IMR-90 (cell line): ENCODE measurements around the gene ASPA. TPM values are rescaled to one million over a fixed set of nuclear protein-coding genes. Genes with fewer than 3 reads are reported as not detected.

ENCODE experiments used
- ATAC-seq: fragments of 200-7000 bp; cut with Tn5 transposase; 2 replicates; pipeline ENCODE4 v1.9.1; 2020; ENCODE audit warnings: low read depth, mild to moderate bottlenecking, moderate library complexity
- BruUV-seq: library from RNA; stranded (reverse); fragments of 400-500 nt; replicated peaks from 2 replicates; lab custom pipeline; 2021; lab: Mats Ljungman, UMichigan
- CTCF ChIA-PET: fragments of 300-600 bp; formaldehyde crosslinking; extraction: SDS; loops from one replicate; lab custom pipeline; 2021; ENCODE audit warnings: antibody characterized with exemption; lab: Yijun Ruan, JAX
- POLR2A ChIA-PET: fragments of 300-600 bp; sonication (Branson Sonifier 250); formaldehyde crosslinking; loops from one replicate; lab custom pipeline; 2022; ENCODE audit warnings: antibody characterized with exemption; ENCODE audit not compliant: unreplicated experiment; lab: Charles Lee
- DNase-seq: peaks from one replicate; pipeline ENCODE4 v3.0.0; 2013
- H2AFZ ChIP-seq: replicated peaks from 2 replicates; pipeline ENCODE3; 2013; ENCODE audit warnings: low read length, mild to moderate bottlenecking; ENCODE audit not compliant: poor library complexity
- H2AK5ac ChIP-seq: 2 replicates; pipeline ENCODE4 v1.6.1; 2013; ENCODE audit warnings: low read depth, low read length, inconsistent platforms
- H2AK9ac ChIP-seq: replicated peaks from 2 replicates; pipeline ENCODE3; 2013; ENCODE audit warnings: mild to moderate bottlenecking, low read depth, low read length, moderate library complexity; ENCODE audit not compliant: poor library complexity
- H2BK120ac ChIP-seq: 2 replicates; pipeline ENCODE4 v1.6.1; 2013; ENCODE audit warnings: low read depth, low read length, inconsistent platforms
- H2BK15ac ChIP-seq: 3 replicates; pipeline ENCODE4 v1.6.1; 2013; ENCODE audit warnings: low read depth, low read length, inconsistent platforms
- H2BK20ac ChIP-seq: 2 replicates; pipeline ENCODE4 v1.6.1; 2013; ENCODE audit warnings: low read depth, mild to moderate bottlenecking, inconsistent platforms, low read length, moderate library complexity
- H2BK5ac ChIP-seq: 2 replicates; pipeline ENCODE4 v1.6.1; 2013; ENCODE audit warnings: mild to moderate bottlenecking, low read depth, low read length, inconsistent platforms; ENCODE audit not compliant: poor library complexity, severe bottlenecking
- H3K14ac ChIP-seq: replicated peaks from 2 replicates; pipeline ENCODE4 v1.6.1; 2013; ENCODE audit warnings: low read depth, low read length, inconsistent platforms
- H3K18ac ChIP-seq: 2 replicates; pipeline ENCODE4 v1.6.1; 2013; ENCODE audit warnings: low read depth, low read length, control low read depth
- H3K23ac ChIP-seq: 2 replicates; pipeline ENCODE4 v1.6.1; 2013; ENCODE audit warnings: low read depth, low read length, inconsistent platforms
- H3K27ac ChIP-seq: 2 replicates; pipeline ENCODE4 v1.5.1; 2013; ENCODE audit warnings: mild to moderate bottlenecking, control low read depth, low read length; ENCODE audit not compliant: insufficient read depth
- H3K27me3 ChIP-seq: 2 replicates; pipeline ENCODE4 v1.6.1; 2013; ENCODE audit warnings: low read length; ENCODE audit not compliant: control insufficient read depth, insufficient read depth
- H3K36me3 ChIP-seq: 2 replicates; pipeline ENCODE4 v1.6.1; 2013; ENCODE audit warnings: low read length, mixed read lengths; ENCODE audit not compliant: control insufficient read depth, insufficient read depth
- H3K4ac ChIP-seq: 2 replicates; pipeline ENCODE4 v1.6.1; 2013; ENCODE audit warnings: low read depth, low read length, inconsistent platforms
- H3K4me1 ChIP-seq: 2 replicates; pipeline ENCODE4 v1.6.1; 2013; ENCODE audit warnings: low read length, mixed read lengths; ENCODE audit not compliant: control insufficient read depth, insufficient read depth
- H3K4me2 ChIP-seq: 2 replicates; pipeline ENCODE4 v1.6.1; 2013; ENCODE audit warnings: low read depth, mild to moderate bottlenecking, control low read depth, low read length, moderate library complexity
- H3K4me3 ChIP-seq: 2 replicates; pipeline ENCODE4 v1.5.1; 2013; ENCODE audit warnings: low read depth, mild to moderate bottlenecking, control low read depth, low read length, moderate library complexity; ENCODE audit not compliant: insufficient read depth
- H3K56ac ChIP-seq: 2 replicates; pipeline ENCODE4 v1.6.1; 2013; ENCODE audit warnings: low read length, inconsistent platforms; ENCODE audit not compliant: insufficient read depth; ENCODE audit errors: extremely low read depth
- H3K79me1 ChIP-seq, 2 experiments: 2 replicates each; pipeline ENCODE4 v1.6.1; 2013; ENCODE audit warnings: low read length in 2 of 2, inconsistent platforms in 1 of 2, low read depth in 1 of 2
- H3K9ac ChIP-seq: 2 replicates; pipeline ENCODE4 v1.6.1; 2013; ENCODE audit warnings: low read depth, low read length, control low read depth
- H3K9me1 ChIP-seq: 2 replicates; pipeline ENCODE4 v1.6.1; 2013; ENCODE audit warnings: low read length, inconsistent platforms; ENCODE audit not compliant: insufficient read depth
- H3K9me3 ChIP-seq: 2 replicates; pipeline ENCODE4 v1.6.1; 2013; ENCODE audit warnings: low read length; ENCODE audit not compliant: control insufficient read depth, insufficient read depth
- H4K20me1 ChIP-seq: 2 replicates; pipeline ENCODE4 v1.6.1; 2013; ENCODE audit warnings: low read length, inconsistent platforms; ENCODE audit not compliant: insufficient read depth
- H4K5ac ChIP-seq: 2 replicates; pipeline ENCODE4 v1.6.1; 2013; ENCODE audit warnings: mild to moderate bottlenecking, low read depth, low read length, control low read depth
- H4K8ac ChIP-seq, 2 experiments: 2 replicates each; pipeline ENCODE4 v1.6.1; 2013; ENCODE audit warnings: low read depth in 2 of 2, low read length in 2 of 2, control low read depth in 1 of 2, inconsistent platforms in 1 of 2
- H4K91ac ChIP-seq: 2 replicates; pipeline ENCODE4 v1.6.1; 2013; ENCODE audit warnings: low read depth, low read length, inconsistent platforms; ENCODE audit not compliant: insufficient read depth
- BHLHE40 ChIP-seq: fragments of 150-350 bp; IDR thresholded peaks from 2 replicates; pipeline ENCODE4 v1.6.1; 2016; ENCODE audit warnings: mild to moderate bottlenecking, low read depth, low read length
- CHD1 ChIP-seq: IDR thresholded peaks from 2 replicates; pipeline ENCODE4 v1.6.1; 2012; ENCODE audit warnings: low read depth, low read length, improper control_type of control experiment
- NFE2L2 ChIP-seq: fragments of 150-350 bp; IDR thresholded peaks from 2 replicates; pipeline ENCODE4 v1.6.1; 2016; ENCODE audit warnings: low read depth, mild to moderate bottlenecking, low read length
- SMC3 ChIP-seq: fragments of 150-350 bp; IDR thresholded peaks from 2 replicates; pipeline ENCODE4 v1.6.1; 2016; ENCODE audit warnings: low read depth, mild to moderate bottlenecking, antibody characterized with exemption, low read length, moderate library complexity
- WGBS, 2 experiments: methylation state at CpG; one replicate each; pipeline versions ENCODE4 v1.1.5 to v1.1.7; 2013; ENCODE audit warnings: missing lambda C conversion rate in 2 of 2; ENCODE audit not compliant: insufficient read length in 1 of 2; ENCODE audit errors: extremely low coverage in 2 of 2; 5-methylcytosine and 5-hydroxymethylcytosine counted together
- dilution Hi-C: fragments of 300-500 bp; cut with HindIII; formaldehyde crosslinking; loops from one replicate; pipeline ENCODE4 v1.14.3; 2018; ENCODE audit warnings: low sequenced_read_pairs; ENCODE audit not compliant: unreplicated experiment
- in situ Hi-C: fragments of 300-500 bp; cut with MboI; formaldehyde crosslinking; loops from 3 replicates; pipeline ENCODE4 v1.14.3; 2019; ENCODE audit warnings: low sequenced_read_pairs, inconsistent platforms, mixed read lengths
- intact Hi-C: fragments of 100-400 bp; cut with micrococcal nuclease; formaldehyde crosslinking; loops from 2 replicates; pipeline ENCODE4 v1.10.0; 2022
- polyA plus RNA-seq, 3 experiments: library from polyadenylated mRNA; depleted of rRNA; stranded (reverse); fragments of >200 nt; gene quantifications; 2 replicates each; pipeline ENCODE4 v1.2.3, GENCODE V29; 2012; ENCODE audit warnings: low replicate concordance in 1 of 3
- total RNA-seq: library from RNA; depleted of rRNA; stranded (reverse); fragments of >200 nt; gene quantifications from 2 replicates; pipeline ENCODE4 v1.2.3, GENCODE V29; 2012
- TF ChIP-seq, protein P1 (sequence below): conservative IDR thresholded peaks from 2 replicates; pipeline ENCODE4 v1.5.1; 2012; ENCODE audit warnings: mild to moderate bottlenecking, low read depth, low read length, improper control_type of control experiment

Gene ASPA
- total and polyA plus RNA-seq, 2 of the 4 experiments (the other 2 are of a cell fraction), result 0.02 TPM; not detected in 1

- DNase-seq (no peak), ATAC-seq (no peak)
- no peak overlapping the region for H3K14ac ChIP-seq
- intact Hi-C loops, result no loop called here
- H3K4me1 ChIP-seq, result no peaks in the 10 kb centered on the region
- H3K4ac ChIP-seq, result no peak overlapping the region
- no peak overlapping the region for H3K4me3 ChIP-seq
- H3K27me3 ChIP-seq, result no peaks in the 10 kb centered on the region
- no peak overlapping the region for H3K4me2 ChIP-seq
- WGBS, 2 experiments, result 90% methylated on average over 5 of the region's 7 CpGs; no CpG with 5 or more reads in 1 of the 2 experiments
- no peak overlapping the region for H4K8ac ChIP-seq
- dilution Hi-C loops, result no loop called here
- no TSS peak for BruUV-seq
- no peak overlapping the region for H3K9ac ChIP-seq
- no peak overlapping the region for H2AK9ac ChIP-seq
- H2BK20ac ChIP-seq, result no peak overlapping the region
- TF ChIP-seq SMC3 (no peak), BHLHE40 (no peak), NFE2L2 (no peak), CHD1 (no peak)
- TF ChIP-seq, protein P1, sequence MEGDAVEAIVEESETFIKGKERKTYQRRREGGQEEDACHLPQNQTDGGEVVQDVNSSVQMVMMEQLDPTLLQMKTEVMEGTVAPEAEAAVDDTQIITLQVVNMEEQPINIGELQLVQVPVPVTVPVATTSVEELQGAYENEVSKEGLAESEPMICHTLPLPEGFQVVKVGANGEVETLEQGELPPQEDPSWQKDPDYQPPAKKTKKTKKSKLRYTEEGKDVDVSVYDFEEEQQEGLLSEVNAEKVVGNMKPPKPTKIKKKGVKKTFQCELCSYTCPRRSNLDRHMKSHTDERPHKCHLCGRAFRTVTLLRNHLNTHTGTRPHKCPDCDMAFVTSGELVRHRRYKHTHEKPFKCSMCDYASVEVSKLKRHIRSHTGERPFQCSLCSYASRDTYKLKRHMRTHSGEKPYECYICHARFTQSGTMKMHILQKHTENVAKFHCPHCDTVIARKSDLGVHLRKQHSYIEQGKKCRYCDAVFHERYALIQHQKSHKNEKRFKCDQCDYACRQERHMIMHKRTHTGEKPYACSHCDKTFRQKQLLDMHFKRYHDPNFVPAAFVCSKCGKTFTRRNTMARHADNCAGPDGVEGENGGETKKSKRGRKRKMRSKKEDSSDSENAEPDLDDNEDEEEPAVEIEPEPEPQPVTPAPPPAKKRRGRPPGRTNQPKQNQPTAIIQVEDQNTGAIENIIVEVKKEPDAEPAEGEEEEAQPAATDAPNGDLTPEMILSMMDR, result no peak
- in situ Hi-C loops, result no loop called here
- H3K56ac ChIP-seq, result no peak overlapping the region
- no peak overlapping the region for H2BK15ac ChIP-seq
- no peak overlapping the region for H2AK5ac ChIP-seq
- H4K5ac ChIP-seq, result no peak overlapping the region
- no peaks in the 10 kb centered on the region for H3K9me1 ChIP-seq
- POLR2A ChIA-PET, result no interaction called here
- H3K36me3 ChIP-seq, result no peaks in the 10 kb centered on the region
- H3K79me1 ChIP-seq, result no peaks in the 10 kb centered on the region
- no peak overlapping the region for H2BK5ac ChIP-seq
- no peaks in the 10 kb centered on the region for H3K9me3 ChIP-seq
- no peak overlapping the region for H3K27ac ChIP-seq
- no peak overlapping the region for H2AFZ ChIP-seq
- no peaks in the 10 kb centered on the region for H4K20me1 ChIP-seq
- CTCF ChIA-PET, result no interaction called here
- no peak overlapping the region for H4K91ac ChIP-seq
- H2BK120ac ChIP-seq, result no peak overlapping the region
- H3K18ac ChIP-seq, result no peak overlapping the region
- no peak overlapping the region for H3K23ac ChIP-seq
These were observed 29.2 kb downstream of the ASPA start for GRCh38 chr17:3505008-3505407.
